ENCODE measurements around the gene AKAP13. TPM values are rescaled to one million over a fixed set of nuclear protein-coding genes. Genes with fewer than 3 reads are reported as not detected.

The AKAP13 gene
- total and polyA plus RNA-seq, 2 of the 8 experiments (the other 6 are each of a cell fraction or from before 2014, with no cell fraction given), result 14.0 to 46.2 TPM

DNA sequence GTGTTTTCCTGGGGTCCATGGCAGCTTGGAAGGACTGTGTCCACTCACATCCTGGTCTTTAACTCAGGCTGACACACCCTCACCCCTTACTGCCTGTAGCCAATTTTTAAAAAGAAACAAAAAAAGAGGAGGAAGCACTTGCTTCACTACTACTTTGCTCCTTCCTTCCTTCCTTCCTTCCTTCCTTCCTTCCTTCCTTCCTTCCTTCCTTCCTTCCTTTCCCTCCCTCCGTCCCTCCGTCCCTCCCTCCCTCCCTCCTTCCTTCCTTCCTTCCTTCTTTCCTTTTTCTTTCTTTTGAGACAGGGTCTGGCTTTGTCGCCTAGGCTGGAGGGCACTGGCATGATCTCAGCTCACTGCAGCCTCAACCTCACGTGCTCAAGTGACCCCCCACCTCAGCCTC lies 25.5 kb upstream of the AKAP13 start:
- Histone ChIP-seq H2BK20ac (ENCODE audit: low read length) (no peak overlapping the region), H3K18ac (ENCODE audit: extremely low read depth, low read length) (no peak overlapping the region), H3K56ac (replicated peaks; ENCODE audit: insufficient read length, low read depth, low read length) (no peak overlapping the region), H2BK120ac (replicated peaks; ENCODE audit: low read depth, low read length) (no peak overlapping the region), H2BK12ac (ENCODE audit: low read depth, low read length) (no peak overlapping the region), H2AK5ac (ENCODE audit: low read depth, low read length) (no peak overlapping the region), H3K27ac (ENCODE audit: low read depth, low read length) (no peak overlapping the region), H3K9me3 (ENCODE audit: insufficient read depth in 2 of 2, low read depth in 1 of 2, low read length in 1 of 2) (no peaks in the 10 kb centered on the region), H3K14ac (ENCODE audit: insufficient read length) (no peak overlapping the region), H4K8ac (ENCODE audit: extremely low read depth, insufficient read depth, low read length) (no peak overlapping the region), H3K27me3 (replicated peaks in 1 of 4; ENCODE audit: control insufficient read depth in 3 of 4, extremely low read depth in 1 of 4, insufficient read depth in 3 of 4, low read length in 3 of 4) (no peaks in the 10 kb centered on the region), H3K79me1 (ENCODE audit: low read depth, low read length) (no peaks in the 10 kb centered on the region), H3K23me2 (ENCODE audit: low read depth, low read length) (no peaks in the 10 kb centered on the region), H4K20me1 (replicated peaks in 1 of 2; ENCODE audit: control insufficient read depth in 1 of 2, insufficient read depth in 2 of 2, low read length in 2 of 2) (no peaks in the 10 kb centered on the region), H3K79me2 (ENCODE audit: control insufficient read depth in 1 of 2, insufficient read depth in 2 of 2, low read length in 2 of 2) (no peaks in the 10 kb centered on the region), H2BK15ac (ENCODE audit: low read length) (no peak overlapping the region), H2AFZ (ENCODE audit: low read length) (no peak overlapping the region), H3K9ac (replicated peaks in 1 of 4; ENCODE audit: extremely low read depth in 1 of 4, low read depth in 3 of 4, low read length in 3 of 4) (no peak overlapping the region), H3K36me3 (ENCODE audit: control insufficient read depth in 2 of 4, insufficient read depth in 4 of 4, low read length in 3 of 4) (no peaks in the 10 kb centered on the region), H3K23ac (ENCODE audit: insufficient read length) (no peak overlapping the region), H2BK5ac (ENCODE audit: low read depth, low read length) (no peak overlapping the region), H3K4me1 (replicated peaks in 1 of 4; ENCODE audit: control insufficient read depth in 3 of 4, insufficient read depth in 4 of 4, low read length in 3 of 4) (no peaks in the 10 kb centered on the region), H3K4me2 (ENCODE audit: insufficient read depth in 1 of 2, low read depth in 2 of 2, low read length in 2 of 2) (no peak overlapping the region), H4K5ac (ENCODE audit: insufficient read length, low read depth, low read length) (no peak overlapping the region), H3K4ac (replicated peaks; ENCODE audit: insufficient read length, low read depth, low read length) (no peak overlapping the region), H3K4me3 (ENCODE audit: extremely low read depth in 1 of 4, insufficient read depth in 2 of 4, low read depth in 3 of 4, low read length in 4 of 4) (no peak overlapping the region), H4K91ac (replicated peaks; ENCODE audit: insufficient read length, low read length) (no peak overlapping the region)
- FAIRE-seq (no peak), DNase-seq (ENCODE audit: low read depth in 1 of 2, low spot score in 2 of 2) (no peak)
- POLR2A ChIA-PET (ENCODE audit: partially characterized antibody), result interaction anchor here (1.3 kb wide), 1 partner anchor 25 kb away, joined by 3 read pairs; the partner anchor contains the start of gene AKAP13
- CTCF ChIA-PET (ENCODE audit: partially characterized antibody), result interaction anchor here (1.2 kb wide), 1 partner anchor 59 kb away, joined by 4 read pairs; no protein-coding TSS in a partner anchor
- 45% methylated on average over 4 of the region's 4 CpGs; no CpG with 5 or more reads in 1 of the 2 experiments for WGBS, 2 experiments (ENCODE audit: extremely low coverage in 1 of 2, insufficient coverage in 1 of 2, insufficient read length in 1 of 2, insufficient replicate concordance in 2 of 2, low coverage in 1 of 2, low lambda C conversion rate in 2 of 2, missing lambda C conversion rate in 1 of 2)
- TF ChIP-seq EGR1 (IDR thresholded peaks at IDR 0.05; ENCODE audit: borderline replicate concordance, low read depth, low read length), result no peak
- TF ChIP-seq POLR2A (IDR thresholded peaks at IDR 0.05; ENCODE audit: control extremely low read depth in 1 of 2, low read depth in 2 of 2, low read length in 2 of 2), result no peak
- no peak for TF ChIP-seq SP1 (IDR thresholded peaks at IDR 0.05; ENCODE audit: low read depth, low read length)
- TF ChIP-seq EP300 (IDR thresholded peaks at IDR 0.05; ENCODE audit: borderline replicate concordance in 1 of 2, low read depth in 2 of 2, low read length in 2 of 2), result no peak
- no peak for TF ChIP-seq SIRT6 (IDR thresholded peaks at IDR 0.05; ENCODE audit: low read length)
- TF ChIP-seq KDM1A (IDR thresholded peaks at IDR 0.05; ENCODE audit: borderline replicate concordance, low read length), result no peak
- TF ChIP-seq SUZ12 (IDR thresholded peaks at IDR 0.05; ENCODE audit: low read length), result no peak
- no peak for TF ChIP-seq YY1 (IDR thresholded peaks at IDR 0.05; ENCODE audit: low read depth, low read length)
- TF ChIP-seq NANOG (IDR thresholded peaks at IDR 0.05; ENCODE audit: insufficient read depth, low read depth, low read length, poor library complexity, severe bottlenecking), result no peak
- TF ChIP-seq JUND (IDR thresholded peaks at IDR 0.05; ENCODE audit: low read length), result no peak
- no peak for TF ChIP-seq TBP (IDR thresholded peaks at IDR 0.05; ENCODE audit: low read depth, low read length)
- no peak for TF ChIP-seq BRCA1 (IDR thresholded peaks at IDR 0.05; ENCODE audit: low read depth, low read length)
- TF ChIP-seq EZH2 (IDR thresholded peaks at IDR 0.05; ENCODE audit: low read depth, low read length, severe bottlenecking), result no peak
- TF ChIP-seq, protein P1, sequence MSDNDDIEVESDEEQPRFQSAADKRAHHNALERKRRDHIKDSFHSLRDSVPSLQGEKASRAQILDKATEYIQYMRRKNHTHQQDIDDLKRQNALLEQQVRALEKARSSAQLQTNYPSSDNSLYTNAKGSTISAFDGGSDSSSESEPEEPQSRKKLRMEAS (IDR thresholded peaks at IDR 0.05), result no peak

Data from H1 (cell line).